ENCODE measurements around the gene MARCHF10.
"Not testable (repeated sequence)": the region's sequence is repeated elsewhere in the genome, so short reads cannot be mapped to it uniquely, and the experiment has no call there.

MARCHF10 gene

DNA sequence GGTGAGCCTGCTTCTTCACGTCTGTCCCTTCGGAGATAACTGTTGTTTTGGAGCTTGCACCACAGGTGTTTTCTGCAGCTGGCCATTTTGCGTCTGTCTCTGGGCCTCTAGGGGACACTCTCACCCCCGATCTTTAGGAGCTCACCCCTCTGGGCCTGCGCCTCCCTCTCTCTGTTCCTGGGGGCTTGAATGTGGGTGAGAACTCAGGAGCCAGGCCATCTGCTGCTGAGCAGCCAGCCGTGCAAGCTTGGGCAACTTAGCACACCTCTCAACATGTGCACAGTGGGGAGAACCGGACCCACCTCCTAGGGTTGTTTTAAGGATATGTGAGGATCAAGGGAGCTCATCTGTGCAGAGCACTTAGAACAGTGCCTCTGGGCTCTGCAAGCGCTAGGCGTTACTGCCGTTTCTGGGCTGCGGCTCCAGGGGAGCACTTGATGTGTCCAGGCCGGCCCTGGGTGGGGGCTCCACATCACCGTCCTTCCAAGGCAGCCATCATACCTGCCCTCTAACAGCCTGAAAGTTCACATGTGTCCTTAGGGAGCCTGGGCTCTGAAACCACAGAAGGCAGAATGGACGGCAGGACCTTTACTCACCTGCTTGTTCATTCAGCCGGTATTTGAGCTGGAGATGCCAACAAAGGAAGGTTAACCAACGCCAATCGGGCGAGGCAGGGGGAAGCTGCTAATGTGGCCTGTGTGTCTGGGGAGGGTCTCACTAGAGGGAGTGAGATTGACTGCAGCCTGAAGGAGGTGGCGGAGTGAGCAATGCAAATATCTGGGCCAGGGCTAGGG is 114.3 kb downstream of the MARCHF10 start:
- no peak for DNase-seq

DNA sequence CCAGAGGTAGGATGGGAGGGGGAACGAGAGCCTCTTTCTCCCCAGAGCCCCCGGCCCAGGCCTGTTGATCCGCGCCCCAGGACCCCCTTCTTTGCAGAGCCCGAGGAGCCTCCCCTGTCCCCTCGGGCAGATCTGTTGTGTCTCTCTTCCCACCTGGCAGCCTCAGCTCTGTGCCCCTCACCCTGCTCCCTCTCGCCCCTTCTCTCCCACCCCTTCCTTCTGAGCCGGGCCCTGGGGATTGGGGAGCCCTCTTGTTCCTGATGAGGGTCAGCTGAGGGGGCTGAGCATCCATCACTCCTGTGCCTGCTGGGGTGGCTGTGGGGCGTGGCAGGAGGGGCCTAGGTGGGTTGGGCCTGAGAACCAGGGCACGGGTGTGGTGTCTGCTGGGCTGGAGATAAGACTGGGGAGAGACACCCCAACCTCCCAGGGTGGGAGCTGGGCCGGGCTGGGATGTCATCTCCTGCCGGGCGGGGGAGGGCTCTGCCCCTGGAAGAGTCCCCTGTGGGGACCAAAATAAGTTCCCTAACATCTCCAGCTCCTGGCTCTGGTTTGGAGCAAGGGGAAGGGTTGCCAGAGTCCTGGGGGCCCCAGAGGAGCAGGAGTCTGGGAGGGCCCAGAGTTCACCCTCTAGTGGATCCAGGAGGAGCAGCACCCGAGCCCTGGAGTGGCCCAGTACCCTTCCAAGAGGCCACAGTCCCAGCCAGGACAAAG is 115.2 kb downstream of the MARCHF10 start:
- DNase-seq = no peak

DNA sequence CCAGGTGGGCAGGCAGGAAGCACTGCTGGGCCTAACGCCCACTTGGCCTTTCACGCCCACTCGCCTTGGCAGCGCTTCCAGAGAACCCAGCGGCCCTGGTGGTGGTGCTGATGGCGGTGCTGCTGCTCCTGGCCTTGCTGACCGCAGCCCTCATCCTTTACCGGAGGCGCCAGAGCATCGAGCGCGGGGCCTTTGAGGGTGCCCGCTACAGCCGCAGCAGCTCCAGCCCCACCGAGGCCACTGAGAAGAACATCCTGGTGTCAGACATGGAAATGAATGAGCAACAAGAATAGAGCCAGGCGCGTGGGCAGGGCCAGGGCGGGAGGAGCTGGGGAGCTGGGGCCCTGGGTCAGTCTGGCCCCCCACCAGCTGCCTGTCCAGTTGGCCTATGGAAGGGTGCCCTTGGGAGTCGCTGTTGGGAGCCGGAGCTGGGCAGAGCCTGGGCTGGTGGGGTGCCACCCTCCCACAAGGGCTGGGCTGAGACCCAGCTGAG is 115.9 kb downstream of the MARCHF10 start:
- DNase-seq = no peak

DNA sequence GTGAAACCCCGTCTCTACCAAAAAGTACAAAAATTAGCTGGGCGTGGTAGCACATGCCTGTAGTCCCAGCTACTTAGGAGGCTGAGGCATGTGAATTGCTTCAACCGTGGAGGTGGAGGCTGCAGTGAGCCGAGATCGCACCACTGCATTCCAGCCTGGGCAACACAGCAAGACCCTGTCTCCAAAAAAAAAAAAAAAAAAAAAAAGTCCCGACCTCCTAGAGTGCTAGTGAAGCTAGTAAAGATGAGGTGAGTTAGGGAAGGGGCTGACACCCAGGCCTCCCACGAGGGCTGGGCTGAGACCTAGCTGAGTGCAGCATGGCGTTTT is 116.6 kb downstream of the MARCHF10 start:
- not testable (repeated sequence) for DNase-seq

- no peak for DNase-seq
Measured at GRCh38 chr17:62690168-62690897, 117.8 kb downstream of the MARCHF10 start.

GRCh38 chr17:62689441-62690167 is 118.5 kb downstream of the MARCHF10 start:
- no peak for DNase-seq

GRCh38 chr17:62688398-62689160 is 119.5 kb downstream of the MARCHF10 start:
- DNase-seq = no peak

DNA sequence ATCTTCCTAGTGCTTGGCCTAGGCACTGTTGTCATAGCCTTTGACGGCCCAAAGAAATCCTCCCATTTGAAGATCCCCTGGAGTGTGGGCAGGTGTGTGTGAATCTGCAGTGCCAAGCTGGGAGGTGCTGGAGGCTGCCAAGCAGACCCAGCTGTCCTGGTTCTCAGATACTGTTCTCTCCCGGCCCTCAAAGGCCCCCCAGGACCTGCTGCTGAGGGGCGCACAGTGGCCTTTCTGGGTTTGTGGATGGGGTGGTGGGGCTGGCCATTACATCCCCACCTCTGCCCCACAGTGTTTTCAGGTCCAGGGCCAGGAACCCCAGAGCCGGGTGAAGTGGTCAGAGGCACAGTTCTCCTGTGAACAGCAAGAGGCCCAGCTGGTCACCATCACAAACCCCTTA is 120.1 kb downstream of the MARCHF10 start:
- DNase-seq = no peak

DNA sequence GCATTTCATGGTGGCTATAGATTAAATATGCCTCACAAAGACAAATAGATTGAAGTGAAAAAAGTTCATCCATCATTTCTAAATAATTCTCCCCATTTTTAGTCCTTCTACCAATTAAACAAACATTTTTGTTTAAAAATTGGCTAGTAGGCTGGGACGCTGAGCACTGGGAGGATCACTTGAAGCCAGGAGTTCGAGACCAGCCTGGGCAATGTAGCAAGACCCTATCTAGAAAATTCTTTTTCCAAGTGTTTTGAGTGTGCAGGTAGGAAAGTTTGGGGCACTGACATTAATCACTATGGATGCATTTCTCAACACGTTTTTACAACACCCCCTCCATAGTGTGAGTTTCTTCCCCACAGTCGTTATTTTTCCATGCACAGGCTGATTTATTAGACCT is 123.9 kb downstream of the MARCHF10 start:
- DNase-seq = no peak

DNA sequence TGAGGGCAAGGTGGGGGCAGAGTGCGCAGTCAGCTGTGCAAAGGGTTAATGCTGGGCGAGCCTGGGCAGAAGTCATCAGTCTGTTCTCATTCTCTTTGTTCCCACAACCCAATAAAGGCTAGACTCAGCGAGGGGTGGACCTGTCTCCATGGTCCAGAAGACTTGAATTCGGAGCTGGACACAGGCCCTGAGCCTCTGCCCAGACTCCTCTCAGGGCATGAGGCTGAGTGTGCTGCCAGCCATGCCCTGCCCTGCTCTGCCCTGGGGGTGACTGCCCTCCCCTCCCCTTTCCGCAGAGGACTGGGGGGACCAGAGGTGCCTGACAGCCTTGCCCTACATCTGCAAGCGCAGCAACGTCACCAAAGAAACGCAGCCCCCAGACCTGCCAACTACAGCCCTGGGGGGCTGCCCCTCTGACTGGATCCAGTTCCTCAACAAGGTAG is 126.2 kb downstream of the MARCHF10 start:
- DNase-seq = no peak

- DNase-seq = no peak
Measured at GRCh38 chr17:62681061-62681938, 126.8 kb downstream of the MARCHF10 start.

GRCh38 chr17:62680541-62681052 is 127.5 kb downstream of the MARCHF10 start:
- DNase-seq = no peak

DNA sequence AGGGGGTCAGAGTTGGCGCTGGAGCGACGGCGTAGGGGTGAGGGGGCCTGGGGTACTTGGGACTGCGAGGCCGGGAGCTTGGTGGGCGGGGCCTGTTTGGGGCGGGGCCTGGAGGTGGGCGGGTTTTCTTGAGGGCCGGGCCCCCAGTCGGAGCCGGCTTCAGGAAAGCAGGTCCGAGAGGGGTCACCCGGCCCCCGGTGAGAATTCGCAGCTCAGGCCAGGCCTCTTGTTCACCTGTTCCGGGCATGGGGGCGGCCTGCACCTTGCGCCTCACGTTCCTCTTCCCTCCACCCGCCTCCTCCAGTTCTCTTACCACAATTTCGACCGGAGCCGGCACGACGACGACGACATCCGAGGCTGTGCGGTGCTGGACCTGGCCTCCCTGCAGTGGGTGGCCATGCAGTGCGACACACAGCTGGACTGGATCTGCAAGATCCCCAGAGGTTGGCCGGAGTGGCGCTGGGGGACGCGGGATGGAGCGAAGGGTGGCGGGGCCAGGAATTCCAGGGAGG is 128.2 kb downstream of the MARCHF10 start:
- DNase-seq = no peak

GRCh38 chr17:62678214-62678919 is 129.7 kb downstream of the MARCHF10 start:
- DNase-seq = no peak

GRCh38 chr17:62676952-62677596 is 131.0 kb downstream of the MARCHF10 start:
- no peak for DNase-seq

- no peak for DNase-seq
Measured at GRCh38 chr17:62676231-62676943, 131.7 kb downstream of the MARCHF10 start.

DNA sequence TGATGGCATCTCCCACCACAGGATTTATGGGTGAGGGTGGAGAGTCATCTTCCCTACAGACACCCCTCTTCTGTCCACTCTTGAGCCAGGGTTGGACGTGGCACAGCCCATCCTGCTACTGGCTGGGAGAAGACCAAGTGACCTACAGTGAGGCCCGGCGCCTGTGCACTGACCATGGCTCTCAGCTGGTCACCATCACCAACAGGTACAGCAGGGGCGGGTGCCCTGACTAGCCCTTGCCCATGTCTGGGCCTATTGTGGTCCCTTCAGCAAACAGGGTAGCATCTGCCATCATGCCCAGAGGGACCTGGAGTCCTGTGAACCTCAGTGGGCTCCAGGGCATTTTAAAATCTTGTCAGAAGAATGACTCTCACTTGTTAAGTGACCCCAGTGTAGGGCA is 132.4 kb downstream of the MARCHF10 start:
- DNase-seq = no peak

GRCh38 chr17:62675260-62675659 is 132.9 kb downstream of the MARCHF10 start:
- no peak for DNase-seq

GRCh38 chr17:62674841-62675240 is 133.3 kb downstream of the MARCHF10 start:
- no peak for DNase-seq

Measured in activated CD8-positive, alpha-beta memory T cell treated with anti-CD3 and anti-CD28 coated beads for 24 hours (primary cell).